H1 (cell line): ENCODE data around the gene PTTG1IP2. TPM values are rescaled to one million over a fixed set of nuclear protein-coding genes. Genes with fewer than 3 reads are reported as not detected.

Experiments used
- CTCF ChIA-PET: fragments of 300-600 bp; sonication (Branson Sonifier 250); formaldehyde crosslinking; loops from one replicate; lab custom pipeline; 2021; ENCODE audit not compliant: partially characterized antibody; lab: Charles Lee
- POLR2A ChIA-PET: fragments of 300-600 bp; sonication (Branson Sonifier 250); formaldehyde crosslinking; loops from one replicate; lab custom pipeline; 2021; ENCODE audit warnings: inconsistent platforms; ENCODE audit not compliant: partially characterized antibody; lab: Charles Lee
- DNase-seq, 2 experiments: peaks; one replicate each; pipeline versions ENCODE4 v3.0.0 to v3.0.0-alpha.2; 2010 to 2022; ENCODE audit warnings: low spot score in 2 of 2, low read depth in 1 of 2, mixed read lengths in 1 of 2
- FAIRE-seq: peaks from 2 replicates; lab custom pipeline; 2011; peaks lifted over from hg19 to GRCh38; lab: Jason Lieb, UNC
- H2AFZ ChIP-seq: 2 replicates; pipeline ENCODE4 v1.8.1; 2012; ENCODE audit warnings: low read length, inconsistent platforms
- H2AK5ac ChIP-seq: 2 replicates; pipeline ENCODE4 v1.6.1; 2013; ENCODE audit warnings: low read depth, low read length
- H2BK120ac ChIP-seq: replicated peaks from 2 replicates; pipeline ENCODE3; 2013; ENCODE audit warnings: low read depth, low read length, inconsistent platforms
- H2BK12ac ChIP-seq: 2 replicates; pipeline ENCODE4 v1.6.1; 2013; ENCODE audit warnings: low read depth, low read length
- H2BK15ac ChIP-seq: 2 replicates; pipeline ENCODE4 v1.6.1; 2013; ENCODE audit warnings: low read length
- H2BK20ac ChIP-seq: 2 replicates; pipeline ENCODE4 v1.6.1; 2013; ENCODE audit warnings: low read length
- H2BK5ac ChIP-seq: 2 replicates; pipeline ENCODE4 v1.6.1; 2013; ENCODE audit warnings: low read depth, low read length
- H3K14ac ChIP-seq: 2 replicates; pipeline ENCODE4 v1.6.1; 2013; ENCODE audit warnings: inconsistent platforms; ENCODE audit not compliant: insufficient read length
- H3K18ac ChIP-seq: 2 replicates; pipeline ENCODE4 v1.6.1; 2013; ENCODE audit warnings: low read length; ENCODE audit errors: extremely low read depth
- H3K23ac ChIP-seq: 2 replicates; pipeline ENCODE4 v1.6.1; 2013; ENCODE audit warnings: inconsistent platforms; ENCODE audit not compliant: insufficient read length
- H3K23me2 ChIP-seq: 2 replicates; pipeline ENCODE4 v1.6.1; 2013; ENCODE audit warnings: low read depth, low read length
- H3K27ac ChIP-seq: 2 replicates; pipeline ENCODE4 v1.6.1; 2011; ENCODE audit warnings: low read depth, low read length, inconsistent platforms
- H3K27me3 ChIP-seq, 4 experiments: replicated peaks in 1 of 4; 1 replicate in 1 of 4; 2 replicates in 3 of 4; pipeline versions ENCODE4 v1.6.1 to v1.8.1; 2011 to 2013; ENCODE audit warnings: low read length in 3 of 4, mild to moderate bottlenecking in 3 of 4, inconsistent platforms in 2 of 4, mixed read lengths in 2 of 4, moderate library complexity in 1 of 4; ENCODE audit not compliant: control insufficient read depth in 3 of 4, insufficient read depth in 3 of 4; ENCODE audit errors: extremely low read depth in 1 of 4
- H3K36me3 ChIP-seq, 4 experiments: 2 replicates each; pipeline versions ENCODE4 v1.6.1 to v1.8.1; 2011 to 2013; ENCODE audit warnings: mild to moderate bottlenecking in 4 of 4, low read length in 3 of 4, moderate library complexity in 2 of 4, control low read depth in 1 of 4, inconsistent platforms in 1 of 4; ENCODE audit not compliant: insufficient read depth in 4 of 4, control insufficient read depth in 2 of 4
- H3K4ac ChIP-seq: replicated peaks from 2 replicates; pipeline ENCODE3; 2013; ENCODE audit warnings: low read length, low read depth, mixed read lengths, inconsistent platforms; ENCODE audit not compliant: insufficient read length
- H3K4me1 ChIP-seq, 4 experiments: replicated peaks in 1 of 4; 1 replicate in 1 of 4; 2 replicates in 3 of 4; pipeline versions ENCODE4 v1.6.1 to v1.8.1; 2011 to 2013; ENCODE audit warnings: low read length in 3 of 4, inconsistent platforms in 2 of 4, mixed read lengths in 1 of 4; ENCODE audit not compliant: insufficient read depth in 4 of 4, control insufficient read depth in 3 of 4
- H3K4me2 ChIP-seq, 2 experiments: 2 replicates each; pipeline versions ENCODE4 v1.6.1 to v1.8.1; 2011 to 2013; ENCODE audit warnings: low read depth in 2 of 2, low read length in 2 of 2, control low read depth in 1 of 2, inconsistent platforms in 1 of 2, mild to moderate bottlenecking in 1 of 2; ENCODE audit not compliant: insufficient read depth in 1 of 2
- H3K4me3 ChIP-seq, 4 experiments: fragments of 200-600, 300-600 bp in 1 of 4; sonication (generic), shearing (Covaris generic), sonication (Bioruptor Twin) in 1 of 4; 2 replicates each; pipeline versions ENCODE4 v1.5.1 to v1.8.1; 2011 to 2016; ENCODE audit warnings: low read length in 4 of 4, low read depth in 3 of 4, control low read depth in 2 of 4, inconsistent platforms in 2 of 4, mild to moderate bottlenecking in 2 of 4, mixed read lengths in 1 of 4, moderate library complexity in 1 of 4; ENCODE audit not compliant: insufficient read depth in 2 of 4; ENCODE audit errors: extremely low read depth in 1 of 4
- H3K56ac ChIP-seq: replicated peaks from 2 replicates; pipeline ENCODE3; 2013; ENCODE audit warnings: low read depth, mild to moderate bottlenecking, mixed read lengths, low read length, inconsistent platforms; ENCODE audit not compliant: insufficient read length
- H3K79me1 ChIP-seq: 2 replicates; pipeline ENCODE4 v1.6.1; 2013; ENCODE audit warnings: low read depth, low read length, control low read depth
- H3K79me2 ChIP-seq, 2 experiments: 2 replicates each; pipeline versions ENCODE4 v1.6.1 to v1.8.1; 2012 to 2013; ENCODE audit warnings: low read length in 2 of 2, mild to moderate bottlenecking in 2 of 2, inconsistent platforms in 1 of 2; ENCODE audit not compliant: insufficient read depth in 2 of 2, control insufficient read depth in 1 of 2
- H3K9ac ChIP-seq, 4 experiments: replicated peaks in 1 of 4; 1 replicate in 1 of 4; 2 replicates in 3 of 4; pipeline versions ENCODE4 v1.6.1 to v1.8.1; 2011 to 2013; ENCODE audit warnings: low read depth in 3 of 4, low read length in 3 of 4, control low read depth in 2 of 4, mild to moderate bottlenecking in 2 of 4, moderate library complexity in 2 of 4, inconsistent platforms in 1 of 4; ENCODE audit errors: extremely low read depth in 1 of 4
- H3K9me3 ChIP-seq, 2 experiments: 2 replicates each; pipeline versions ENCODE4 v1.6.1 to v1.8.1; 2012 to 2013; ENCODE audit warnings: mild to moderate bottlenecking in 2 of 2, moderate library complexity in 2 of 2, control low read depth in 1 of 2, inconsistent platforms in 1 of 2, low read depth in 1 of 2, low read length in 1 of 2, mixed read lengths in 1 of 2; ENCODE audit not compliant: insufficient read depth in 2 of 2
- H4K20me1 ChIP-seq, 2 experiments: replicated peaks in 1 of 2; 2 replicates each; pipeline versions ENCODE3 to v1.8.1; 2011 to 2013; ENCODE audit warnings: inconsistent platforms in 2 of 2, low read length in 2 of 2, mild to moderate bottlenecking in 1 of 2; ENCODE audit not compliant: insufficient read depth in 2 of 2, control insufficient read depth in 1 of 2
- H4K5ac ChIP-seq: 2 replicates; pipeline ENCODE4 v1.6.1; 2013; ENCODE audit warnings: low read length, low read depth, mixed read lengths, inconsistent platforms; ENCODE audit not compliant: insufficient read length
- H4K8ac ChIP-seq: 2 replicates; pipeline ENCODE4 v1.8.0; 2013; ENCODE audit warnings: mild to moderate bottlenecking, moderate library complexity, low read length, inconsistent platforms; ENCODE audit not compliant: insufficient read depth; ENCODE audit errors: extremely low read depth
- H4K91ac ChIP-seq: replicated peaks from 2 replicates; pipeline ENCODE3; 2013; ENCODE audit warnings: low read length, mixed read lengths, inconsistent platforms; ENCODE audit not compliant: insufficient read length
- ASH2L ChIP-seq: fragments of 200-600, 300-600 bp; sonication (generic); IDR thresholded peaks from one replicate; pipeline ENCODE4 v1.7.1; 2017; ENCODE audit warnings: low read length
- CHD2 ChIP-seq: IDR thresholded peaks from 2 replicates; pipeline ENCODE4 v1.6.1; 2012; ENCODE audit warnings: low read length, improper control_type of control experiment
- EZH2 ChIP-seq: fragments of 200-600 bp; sonication (generic); IDR thresholded peaks from 2 replicates; pipeline ENCODE4 v1.7.1; 2012; ENCODE audit warnings: low read depth, mild to moderate bottlenecking, moderate library complexity, low read length, inconsistent platforms; ENCODE audit not compliant: severe bottlenecking
- GTF2F1 ChIP-seq: IDR thresholded peaks from 2 replicates; pipeline ENCODE4 v1.6.1; 2012; ENCODE audit warnings: low read depth, low read length, improper control_type of control experiment, borderline replicate concordance
- HDAC6 ChIP-seq: IDR thresholded peaks from one replicate; pipeline ENCODE4 v1.7.1; 2012; ENCODE audit warnings: low read depth, mild to moderate bottlenecking, inconsistent platforms, low read length, moderate library complexity
- JUND ChIP-seq: IDR thresholded peaks from 2 replicates; pipeline ENCODE4 v1.6.1; 2011; ENCODE audit warnings: mild to moderate bottlenecking, improper control_type of control experiment, low read length
- KDM4A ChIP-seq: IDR thresholded peaks from one replicate; pipeline ENCODE4 v1.7.1; 2012; ENCODE audit warnings: low read depth, mild to moderate bottlenecking, moderate library complexity, low read length, inconsistent platforms; ENCODE audit not compliant: severe bottlenecking
- MAFK ChIP-seq: IDR thresholded peaks from 2 replicates; pipeline ENCODE4 v1.6.1; 2012; ENCODE audit warnings: low read depth, mild to moderate bottlenecking, improper control_type of control experiment, low read length
- POLR2A ChIP-seq, 2 experiments: IDR thresholded peaks; 1 replicate in 1 of 2; 2 replicates in 1 of 2; pipeline ENCODE4 v1.6.1; 2011; ENCODE audit warnings: low read depth in 2 of 2, low read length in 2 of 2, mild to moderate bottlenecking in 2 of 2; ENCODE audit errors: control extremely low read depth in 1 of 2
- RAD21 ChIP-seq, 2 experiments: IDR thresholded peaks in 1 of 2; conservative IDR thresholded peaks in 1 of 2; 2 replicates each; pipeline ENCODE4 v1.6.1; 2011; ENCODE audit warnings: low read depth in 2 of 2, low read length in 2 of 2, improper control_type of control experiment in 1 of 2, inconsistent platforms in 1 of 2, mild to moderate bottlenecking in 1 of 2, moderate library complexity in 1 of 2
- SUZ12 ChIP-seq: fragments of 200-600 bp; sonication (generic); IDR thresholded peaks from 2 replicates; pipeline ENCODE4 v1.6.1; 2012; ENCODE audit warnings: mild to moderate bottlenecking, inconsistent platforms, low read length, moderate library complexity, mixed read lengths
- WGBS, 2 experiments: shearing (Covaris generic) in 1 of 2; methylation state at CpG; one replicate each; pipeline versions ENCODE4 v1.1.6 to v1.1.7; 2013 to 2015; ENCODE audit warnings: low lambda C conversion rate in 2 of 2, mixed read lengths in 2 of 2, inconsistent platforms in 1 of 2, low coverage in 1 of 2, missing lambda C conversion rate in 1 of 2; ENCODE audit not compliant: insufficient replicate concordance in 2 of 2, insufficient coverage in 1 of 2, insufficient read length in 1 of 2; ENCODE audit errors: extremely low coverage in 1 of 2, missing lambda C conversion rate in 1 of 2; 5-methylcytosine and 5-hydroxymethylcytosine counted together
- polyA plus RNA-seq, 7 experiments: library from polyadenylated mRNA; depleted of rRNA in 3 of 7; stranded (reverse) in 5 of 7; unstranded in 2 of 7; fragments of >200 nt in 5 of 7; fragments of 200-250 nt in 2 of 7; gene quantifications; 1 replicate in 5 of 7; 2 replicates in 1 of 7; 4 replicates in 1 of 7; pipeline versions ENCODE4 v1.2.1 to v1.2.3, GENCODE V29; 2011 to 2013; ENCODE audit warnings: missing spikeins in 2 of 7, mixed read lengths in 2 of 7
- total RNA-seq: library from RNA; stranded (reverse); fragmentation: NEBNext Ultra II Directional; extraction: Animal tissue kit (Norgen Biotek cat#: 25700); gene quantifications from 2 replicates; pipeline ENCODE4 v1.2.1, GENCODE V29; 2021
- TF ChIP-seq, protein P1 (sequence below), 3 experiments: IDR thresholded peaks; 1 replicate in 2 of 3; 2 replicates in 1 of 3; pipeline versions ENCODE4 v1.5.1 to v1.6.1; 2011; ENCODE audit warnings: low read length in 3 of 3, mild to moderate bottlenecking in 3 of 3, inconsistent platforms in 2 of 3, low read depth in 1 of 3, moderate library complexity in 1 of 3; ENCODE audit not compliant: insufficient read depth in 1 of 3; ENCODE audit errors: control extremely low read depth in 1 of 3

PTTG1IP2 gene
- total and polyA plus RNA-seq, 2 of the 8 experiments (the other 6 are each of a cell fraction or from before 2014, with no cell fraction given) = not detected

DNA sequence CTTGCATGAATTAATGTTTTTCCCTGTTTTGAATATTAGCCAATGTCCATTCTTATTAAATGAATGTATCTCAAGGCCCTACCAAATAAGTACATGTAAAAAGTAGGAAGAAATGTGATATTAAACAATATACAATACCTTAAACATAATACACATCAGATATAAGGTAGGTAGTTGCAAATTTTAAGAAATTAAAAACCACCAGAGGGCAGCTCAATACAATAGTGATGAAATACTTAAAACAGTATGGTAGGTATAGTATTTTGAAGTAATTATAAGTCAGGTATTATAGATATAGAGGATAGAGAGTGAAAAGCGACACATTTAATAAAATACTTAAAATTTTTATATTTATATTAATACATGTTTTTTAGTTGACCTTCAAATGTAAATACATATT, 83.1 kb downstream of the PTTG1IP2 start:
- Histone ChIP-seq H2BK15ac (no peak overlapping the region), H2BK5ac (no peak overlapping the region), H3K23ac (no peak overlapping the region), H2BK120ac (no peak overlapping the region), H3K4me1 (peaks cover 0 to 6% (median 0%) of the 10 kb centered on the region in 4 experiments; a peak in 3 of 7 replicates), H3K9me3 (no peaks in the 10 kb centered on the region), H3K9ac (no peak overlapping the region), H4K8ac (no peak overlapping the region), H3K27ac (no peak overlapping the region), H3K56ac (no peak overlapping the region), H3K79me1 (no peaks in the 10 kb centered on the region), H4K91ac (no peak overlapping the region), H3K23me2 (no peaks in the 10 kb centered on the region), H3K4ac (no peak overlapping the region), H2BK12ac (no peak overlapping the region), H3K18ac (no peak overlapping the region), H4K5ac (no peak overlapping the region), H2BK20ac (no peak overlapping the region), H3K4me3 (no peak overlapping the region), H3K79me2 (no peaks in the 10 kb centered on the region), H2AFZ (no peak overlapping the region), H2AK5ac (no peak overlapping the region), H3K4me2 (no peak overlapping the region), H4K20me1 (no peaks in the 10 kb centered on the region), H3K27me3 (no peaks in the 10 kb centered on the region), H3K36me3 (no peaks in the 10 kb centered on the region), H3K14ac (no peak overlapping the region)
- ChIA-PET POLR2A (no interaction called here), CTCF (interaction anchor here (0.7 to 3.1 kb wide), 4 partner anchors 12 to 480 kb away, joined by 3 to 17 read pairs (median 3); no protein-coding TSS in a partner anchor)
- 96% methylated on average over 1 of the region's 1 CpG; no CpG with 5 or more reads in 1 of the 2 experiments for WGBS, 2 experiments
- TF ChIP-seq GTF2F1 = no peak
- no peak for TF ChIP-seq POLR2A (IDR thresholded peaks at IDR 0.05; ENCODE audit: control extremely low read depth in 1 of 2, low read depth in 2 of 2, low read length in 2 of 2)
- no peak; a peak in 1 of 4 replicates for TF ChIP-seq RAD21 (IDR thresholded peaks at IDR 0.05 in 1 of 2, conservative IDR thresholded peaks at IDR 0.05 in 1 of 2; ENCODE audit: low read depth in 2 of 2, low read length in 2 of 2)
- TF ChIP-seq, protein P1, sequence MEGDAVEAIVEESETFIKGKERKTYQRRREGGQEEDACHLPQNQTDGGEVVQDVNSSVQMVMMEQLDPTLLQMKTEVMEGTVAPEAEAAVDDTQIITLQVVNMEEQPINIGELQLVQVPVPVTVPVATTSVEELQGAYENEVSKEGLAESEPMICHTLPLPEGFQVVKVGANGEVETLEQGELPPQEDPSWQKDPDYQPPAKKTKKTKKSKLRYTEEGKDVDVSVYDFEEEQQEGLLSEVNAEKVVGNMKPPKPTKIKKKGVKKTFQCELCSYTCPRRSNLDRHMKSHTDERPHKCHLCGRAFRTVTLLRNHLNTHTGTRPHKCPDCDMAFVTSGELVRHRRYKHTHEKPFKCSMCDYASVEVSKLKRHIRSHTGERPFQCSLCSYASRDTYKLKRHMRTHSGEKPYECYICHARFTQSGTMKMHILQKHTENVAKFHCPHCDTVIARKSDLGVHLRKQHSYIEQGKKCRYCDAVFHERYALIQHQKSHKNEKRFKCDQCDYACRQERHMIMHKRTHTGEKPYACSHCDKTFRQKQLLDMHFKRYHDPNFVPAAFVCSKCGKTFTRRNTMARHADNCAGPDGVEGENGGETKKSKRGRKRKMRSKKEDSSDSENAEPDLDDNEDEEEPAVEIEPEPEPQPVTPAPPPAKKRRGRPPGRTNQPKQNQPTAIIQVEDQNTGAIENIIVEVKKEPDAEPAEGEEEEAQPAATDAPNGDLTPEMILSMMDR (IDR thresholded peaks at IDR 0.05; ENCODE audit: control extremely low read depth in 1 of 3, insufficient read depth in 1 of 3, low read depth in 1 of 3, low read length in 3 of 3) = no peak
- no peak for TF ChIP-seq JUND
- TF ChIP-seq ASH2L = no peak
- no peak for TF ChIP-seq MAFK
- no peak for TF ChIP-seq KDM4A
- no peak for TF ChIP-seq HDAC6
- TF ChIP-seq SUZ12 = no peak
- TF ChIP-seq CHD2 = no peak
- TF ChIP-seq EZH2 = no peak
- DNase-seq (no peak), FAIRE-seq (no peak)
